HEK293T (cell line): ENCODE data around the gene PRSS1.

Experiments used
- ARNT ChIP-seq: fragments of 450-650 bp; IDR thresholded peaks from 2 replicates; pipeline ENCODE4 v1.6.1; 2017; ENCODE audit warnings: mild to moderate bottlenecking
- BHLHE40 ChIP-seq: fragments of 450-650 bp; IDR thresholded peaks from 2 replicates; pipeline ENCODE4 v1.6.1; 2016; ENCODE audit warnings: mild to moderate bottlenecking, moderate library complexity, borderline replicate concordance
- FOXK2 ChIP-seq: fragments of 450-650 bp; IDR thresholded peaks from 2 replicates; pipeline ENCODE4 v1.6.1; 2016; ENCODE audit warnings: mild to moderate bottlenecking
- FOXM1 ChIP-seq: fragments of 450-650 bp; IDR thresholded peaks from 2 replicates; pipeline ENCODE4 v1.6.1; 2017; ENCODE audit warnings: mild to moderate bottlenecking, borderline replicate concordance
- HDGF ChIP-seq: fragments of 450-650 bp; IDR thresholded peaks from 2 replicates; pipeline ENCODE4 v1.6.1; 2017; ENCODE audit warnings: antibody characterized with exemption, borderline replicate concordance
- SP1 ChIP-seq: fragments of 450-650 bp; IDR thresholded peaks from 2 replicates; pipeline ENCODE4 v1.6.1; 2017
- SUZ12 ChIP-seq: fragments of 450-650 bp; IDR thresholded peaks from 2 replicates; pipeline ENCODE4 v1.6.1; 2016; ENCODE audit warnings: mild to moderate bottlenecking
- TARDBP ChIP-seq: fragments of 450-650 bp; IDR thresholded peaks from 2 replicates; pipeline ENCODE4 v1.6.1; 2016
- ZNF384 ChIP-seq: fragments of 450-650 bp; IDR thresholded peaks from 2 replicates; pipeline ENCODE4 v1.6.1; 2016

GRCh38 chr7:142718313-142718712 is 31.0 kb upstream of the PRSS1 start:
- TF ChIP-seq TARDBP (no peak), FOXM1 (no peak), BHLHE40 (no peak), ARNT (no peak), SUZ12 (no peak), HDGF (no peak), SP1 (no peak), ZNF384 (no peak), FOXK2 (no peak)
